A549 treated with CORT108297 at 1 μM for 4 hours (cell line): ENCODE data around the gene SPINDOC. TPM values are rescaled to one million over a fixed set of nuclear protein-coding genes. Genes with fewer than 3 reads are reported as not detected.

Experiments used
- total RNA-seq: library from RNA; stranded (reverse); fragments of 200-300 nt; extraction: Qiagen RNA extraction; gene quantifications from 5 replicates; pipeline ENCODE4 v1.2.3, GENCODE V29; 2022

The SPINDOC gene, protein sequence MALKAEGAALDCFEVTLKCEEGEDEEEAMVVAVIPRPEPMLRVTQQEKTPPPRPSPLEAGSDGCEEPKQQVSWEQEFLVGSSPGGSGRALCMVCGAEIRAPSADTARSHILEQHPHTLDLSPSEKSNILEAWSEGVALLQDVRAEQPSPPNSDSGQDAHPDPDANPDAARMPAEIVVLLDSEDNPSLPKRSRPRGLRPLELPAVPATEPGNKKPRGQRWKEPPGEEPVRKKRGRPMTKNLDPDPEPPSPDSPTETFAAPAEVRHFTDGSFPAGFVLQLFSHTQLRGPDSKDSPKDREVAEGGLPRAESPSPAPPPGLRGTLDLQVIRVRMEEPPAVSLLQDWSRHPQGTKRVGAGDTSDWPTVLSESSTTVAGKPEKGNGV
- 35.4 to 55.5 TPM (median 53.5 TPM) in 5 replicates for total RNA-seq

DNA sequence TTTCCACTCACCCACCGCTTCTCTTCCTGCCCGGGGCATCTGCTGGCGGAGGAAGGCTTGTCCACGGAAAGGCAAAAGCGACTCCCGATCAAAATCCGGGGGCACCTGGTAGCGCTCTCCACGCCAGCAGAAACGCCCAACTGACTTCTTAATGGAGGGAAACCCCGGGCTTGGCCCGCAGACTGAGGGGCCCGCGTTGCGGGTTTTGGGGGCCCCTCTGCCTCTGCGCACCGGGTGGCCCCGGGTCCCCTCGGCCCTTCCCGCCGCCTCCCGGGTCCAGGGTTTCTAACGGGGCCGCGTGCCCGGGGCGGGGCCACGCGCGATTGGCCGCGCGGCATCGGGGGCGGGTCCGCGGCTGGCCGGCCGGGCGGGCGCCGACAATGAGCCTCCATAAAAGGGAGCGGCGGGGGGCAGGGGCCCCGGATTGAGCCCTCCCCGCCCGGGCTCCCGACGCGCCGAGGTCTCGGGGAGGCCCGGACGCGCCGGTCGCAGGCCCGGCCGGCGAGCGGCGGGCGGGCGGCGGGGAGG lies at the start of gene SPINDOC:
TSS of gene SPINDOC (plus strand) at position 422 of the 528 bp plus-strand sequence. CDS start 231 bp downstream, outside the sequence.

GRCh38 chr11:63768237-63769041 lies 44.8 kb upstream of the SPINDOC start, which contains the start of gene ZFTA:
TSS of gene ZFTA (minus strand) at chr11:63768775. CDS start at chr11:63768622, 153 bp downstream.

DNA sequence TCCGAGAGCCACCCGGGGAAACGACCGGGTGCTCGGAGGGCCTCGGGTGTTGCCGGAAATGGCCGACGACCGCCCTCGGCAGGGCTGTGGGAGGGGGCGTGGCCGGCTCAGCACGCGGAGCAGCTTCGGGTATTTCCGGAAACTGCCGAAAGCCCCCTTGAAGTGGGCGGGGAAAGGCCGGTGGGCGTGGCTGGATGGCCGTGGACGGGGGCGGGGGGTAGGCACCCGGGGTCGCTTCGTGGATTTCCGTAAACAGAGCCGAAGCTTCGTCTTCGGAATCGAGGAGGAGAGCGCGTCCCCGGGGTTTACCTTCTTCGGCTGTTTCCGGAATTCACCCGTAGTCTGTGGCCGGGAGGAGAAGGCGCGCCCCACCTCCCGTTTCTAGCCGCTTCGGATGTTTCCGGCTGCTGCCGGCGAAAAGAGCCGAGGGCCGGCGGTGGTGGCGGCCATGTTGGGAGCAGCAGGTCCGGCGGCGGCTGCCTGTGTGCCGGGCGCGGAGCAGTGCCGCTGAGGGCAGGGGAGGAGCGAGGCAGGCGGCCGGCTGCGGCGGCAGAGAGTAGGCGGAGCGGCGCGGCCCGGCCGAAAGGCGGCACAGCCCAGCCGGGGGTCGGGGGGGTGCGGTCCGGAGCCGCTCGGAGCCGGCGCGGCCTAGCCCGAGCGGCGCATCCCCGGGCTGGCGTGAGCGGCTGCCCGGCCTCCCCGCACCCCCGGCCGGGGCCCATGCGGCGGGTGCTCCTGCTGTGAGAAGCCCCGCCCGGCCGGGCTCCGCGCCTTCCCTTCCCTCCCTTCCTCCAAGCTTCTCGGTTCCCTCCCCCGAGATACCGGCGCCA lies 25.6 kb downstream of the SPINDOC start, which contains the start of gene MARK2:
TSS of gene MARK2 (plus strand) at position 433 of the 830 bp plus-strand sequence. CDS start at position 830, 397 bp downstream.

Other genes starting within 250 kb of the SPINDOC start
- gene PLAAT3, start 199.0 kb upstream of the SPINDOC start, total RNA-seq = 43.3 to 62.2 TPM (median 54.1 TPM) in 5 replicates
- 27.3 to 33.2 TPM (median 30.8 TPM) in 5 replicates for gene ATL3, start 142.1 kb upstream of the SPINDOC start, total RNA-seq
- gene RTN3, start 132.0 kb upstream of the SPINDOC start, total RNA-seq = 98.8 to 119 TPM (median 101 TPM) in 5 replicates
- 5.0 to 7.7 TPM (median 6.4 TPM) in 5 replicates for gene ZFTA, start 44.7 kb upstream of the SPINDOC start, total RNA-seq
- 23.0 to 26.1 TPM (median 24.6 TPM) in 5 replicates for gene MARK2, start 25.7 kb downstream of the SPINDOC start, total RNA-seq
- 0.87 to 1.3 TPM (median 1.1 TPM) in 5 replicates for gene RCOR2, start 103.7 kb downstream of the SPINDOC start, total RNA-seq
- 14.8 to 17.6 TPM (median 17.4 TPM) in 5 replicates for gene NAA40, start 125.5 kb downstream of the SPINDOC start, total RNA-seq
- 731 to 1,149 TPM (median 1,054 TPM) in 5 replicates for gene COX8A, start 161.2 kb downstream of the SPINDOC start, total RNA-seq
- 104 to 139 TPM (median 129 TPM) in 5 replicates for gene OTUB1, start 173.0 kb downstream of the SPINDOC start, total RNA-seq
- 0.03 to 0.07 TPM (median 0.06 TPM) in 5 replicates for gene FLRT1, start 222.5 kb downstream of the SPINDOC start, total RNA-seq